ENCODE results near the gene LSP1.

DNA sequence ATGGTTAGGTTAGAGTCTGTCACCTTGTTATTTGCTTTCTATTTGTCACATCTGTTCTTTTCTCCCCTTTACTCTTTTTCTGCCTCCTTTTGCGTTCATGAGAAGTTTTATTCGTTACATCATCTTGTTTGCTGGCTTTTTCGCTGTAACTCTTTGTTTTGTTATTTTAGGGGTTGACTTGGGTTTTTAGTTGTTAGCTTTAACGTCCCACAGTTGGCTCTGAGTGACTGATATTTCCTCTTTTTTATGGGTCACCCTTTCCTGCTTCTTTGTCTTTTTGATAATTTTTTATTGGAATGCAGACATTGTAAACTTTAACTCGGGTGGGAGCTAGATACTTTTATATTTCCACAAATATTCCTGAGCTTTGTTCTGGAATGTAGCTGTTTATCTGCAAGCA, 53.3 kb downstream of the LSP1 start:
- TF ChIP-seq CTCF (IDR thresholded peaks at IDR 0.05; ENCODE audit: low read length) (no peak), EZH2 (optimal IDR thresholded peaks at IDR 0.05; ENCODE audit: low read depth, low read length) (no peak), EZH2phosphoT487 (IDR thresholded peaks at IDR 0.05; ENCODE audit: low read length) (no peak)

All from MM.1S (cell line).